Neural cell (in vitro differentiated cells): Measurements from ENCODE around the gene PLA2G4B. TPM values are rescaled to one million over a fixed set of nuclear protein-coding genes. Genes with fewer than 3 reads are reported as not detected.

ENCODE experiments used
- H2AFZ ChIP-seq: fragments of 200-600, 300-800 bp; sonication (generic), shearing (Covaris generic); 2 replicates; pipeline ENCODE4 v1.6.0; 2014; ENCODE audit warnings: low read depth, mild to moderate bottlenecking, antibody characterized with exemption, low read length, moderate library complexity
- H3F3A ChIP-seq: fragments of 200-600 bp; shearing (Covaris generic); 2 replicates; pipeline ENCODE4 v1.6.1; 2016; ENCODE audit warnings: mild to moderate bottlenecking, moderate library complexity, mixed read lengths, antibody characterized with exemption, low read length; ENCODE audit not compliant: insufficient read depth, poor library complexity, severe bottlenecking
- H3K27ac ChIP-seq: fragments of 200-600, 300-800 bp; sonication (generic), shearing (Covaris generic); 2 replicates; pipeline ENCODE4 v1.5.1; 2014; ENCODE audit warnings: mild to moderate bottlenecking, low read length, moderate library complexity
- H3K27me3 ChIP-seq: fragments of 300-800, 200-600 bp; sonication (generic), shearing (Covaris generic); 2 replicates; pipeline ENCODE4 v1.6.0; 2014; ENCODE audit warnings: mild to moderate bottlenecking, low read depth, low read length, moderate library complexity; ENCODE audit not compliant: insufficient read depth
- H3K36me3 ChIP-seq: fragments of 300-800, 200-600 bp; sonication (generic), shearing (Covaris generic); 2 replicates; pipeline ENCODE4 v1.5.1; 2014; ENCODE audit warnings: mild to moderate bottlenecking, antibody characterized with exemption, low read length, moderate library complexity; ENCODE audit not compliant: insufficient read depth
- H3K4me2 ChIP-seq: fragments of 300-800, 200-600 bp; sonication (generic), shearing (Covaris generic); 2 replicates; pipeline ENCODE4 v1.6.0; 2014; ENCODE audit warnings: mild to moderate bottlenecking, low read length
- H3K4me3 ChIP-seq: fragments of 300-800, 200-600 bp; sonication (generic), shearing (Covaris generic); 2 replicates; pipeline ENCODE4 v1.5.1; 2014; ENCODE audit warnings: mild to moderate bottlenecking, low read length, moderate library complexity
- H3K79me2 ChIP-seq: fragments of 200-600 bp; shearing (Covaris generic); replicated peaks from 2 replicates; pipeline ENCODE4 v1.6.0; 2014; ENCODE audit warnings: mild to moderate bottlenecking, low read length, moderate library complexity; ENCODE audit not compliant: insufficient read depth
- H3K9ac ChIP-seq: fragments of 300-800, 200-600 bp; sonication (generic), shearing (Covaris generic); 2 replicates; pipeline ENCODE4 v1.6.1; 2016; ENCODE audit warnings: mild to moderate bottlenecking, low read length, mixed read lengths
- H3K9me2 ChIP-seq: fragments of 200-600 bp; shearing (Covaris generic); 2 replicates; pipeline ENCODE4 v1.6.1; 2016; ENCODE audit warnings: mild to moderate bottlenecking, low read length, mixed read lengths; ENCODE audit not compliant: insufficient read depth
- H3K9me3 ChIP-seq: fragments of 200-600, 300-800 bp; sonication (generic), shearing (Covaris generic); 2 replicates; pipeline ENCODE4 v1.6.1; 2016; ENCODE audit warnings: mild to moderate bottlenecking, mixed run types, low read length, moderate library complexity, mixed read lengths
- H4K20me1 ChIP-seq: fragments of 200-600 bp; shearing (Covaris generic); 2 replicates; pipeline ENCODE4 v1.6.1; 2016; ENCODE audit warnings: mild to moderate bottlenecking, mixed run types; ENCODE audit not compliant: insufficient read depth
- EP300 ChIP-seq: fragments of 450-650 bp; conservative IDR thresholded peaks from 2 replicates; pipeline ENCODE4 v1.6.1; 2014; ENCODE audit warnings: antibody characterized with exemption, mild to moderate bottlenecking, moderate library complexity; ENCODE audit not compliant: poor library complexity, severe bottlenecking
- EZH2 ChIP-seq: fragments of 200-600, 300-800 bp; shearing (Covaris generic), sonication (generic); IDR thresholded peaks from 2 replicates; pipeline ENCODE4 v1.6.1; 2014; ENCODE audit warnings: antibody characterized with exemption, low read length, borderline replicate concordance, mild to moderate bottlenecking; ENCODE audit not compliant: insufficient read depth, poor library complexity, severe bottlenecking
- MXI1 ChIP-seq: fragments of 450-650 bp; conservative IDR thresholded peaks from 2 replicates; pipeline ENCODE4 v1.6.1; 2014; ENCODE audit warnings: antibody characterized with exemption, mild to moderate bottlenecking; ENCODE audit not compliant: poor library complexity, severe bottlenecking
- POLR2AphosphoS5 ChIP-seq: IDR thresholded peaks from 2 replicates; pipeline ENCODE4 v1.6.1; 2012
- RAD21 ChIP-seq: fragments of 450-650 bp; conservative IDR thresholded peaks from 2 replicates; pipeline ENCODE4 v1.6.1; 2014; ENCODE audit warnings: antibody characterized with exemption, mild to moderate bottlenecking, moderate library complexity
- SMC3 ChIP-seq: fragments of 450-650 bp; conservative IDR thresholded peaks from 2 replicates; pipeline ENCODE4 v1.6.1; 2014; ENCODE audit warnings: antibody characterized with exemption, mild to moderate bottlenecking, moderate library complexity; ENCODE audit not compliant: poor library complexity
- TAF1 ChIP-seq: IDR thresholded peaks from 2 replicates; pipeline ENCODE4 v1.6.1; 2012; ENCODE audit warnings: low read depth
- polyA plus RNA-seq: library from polyadenylated mRNA; depleted of rRNA; stranded (reverse); fragments of >200 nt; gene quantifications from 2 replicates; pipeline ENCODE4 v1.2.3, GENCODE V29; 2014
- TF ChIP-seq, protein P1 (sequence below): fragments of 450-650 bp; IDR thresholded peaks from 2 replicates; pipeline ENCODE4 v1.5.1; 2014; ENCODE audit warnings: antibody characterized with exemption, mild to moderate bottlenecking, moderate library complexity; ENCODE audit not compliant: poor library complexity, severe bottlenecking
- TF ChIP-seq, protein P2 (sequence below): IDR thresholded peaks from 2 replicates; pipeline ENCODE4 v1.6.1; 2012; ENCODE audit warnings: borderline replicate concordance

Gene PLA2G4B
- polyA plus RNA-seq, 1 donor from 2014 or later, result 11.3 TPM

DNA sequence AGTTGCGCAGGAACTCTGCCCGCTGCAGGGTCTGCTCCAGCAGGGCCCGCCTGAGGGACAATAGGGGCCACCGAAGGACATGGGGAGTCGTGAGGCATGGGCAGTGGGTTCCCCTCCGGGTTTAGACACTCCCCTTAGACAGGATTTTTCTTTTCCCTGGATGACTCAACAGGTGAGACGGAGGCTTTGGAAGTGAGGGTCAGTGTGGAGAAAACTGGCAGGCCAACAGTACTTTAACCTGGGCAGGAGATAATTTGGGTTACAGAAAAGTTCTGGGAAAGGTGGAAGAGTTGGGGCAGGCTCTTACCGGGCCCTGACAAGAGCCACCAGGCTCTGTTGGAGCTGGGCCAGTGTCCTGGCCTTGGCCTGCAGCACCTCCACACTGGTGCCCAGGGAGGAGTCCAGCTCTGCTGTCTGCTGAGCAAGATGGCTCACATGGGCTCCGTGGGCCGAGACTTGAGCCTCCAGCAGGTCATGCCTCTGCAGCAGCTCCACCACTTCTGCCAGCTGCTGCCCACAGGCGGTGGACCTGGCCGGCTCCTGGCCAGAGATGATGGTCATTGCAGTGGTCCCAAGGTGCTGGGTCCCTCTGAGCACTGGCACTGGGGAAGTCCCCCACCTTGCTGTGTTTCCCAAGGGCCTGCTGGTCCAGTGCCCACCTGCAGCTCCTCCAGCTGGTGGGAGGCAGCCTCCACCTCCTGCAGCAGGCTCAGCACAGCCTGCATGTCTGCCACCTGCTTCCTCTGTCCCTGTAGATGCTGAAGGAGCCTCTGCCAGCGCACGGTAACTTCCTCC, 44.2 kb downstream of the PLA2G4B start:
- H3K4me3 ChIP-seq, result no peak overlapping the region
- H3K4me2 ChIP-seq, result no peak overlapping the region
- H3F3A ChIP-seq, result no peaks in the 10 kb centered on the region
- H3K27ac ChIP-seq, result no peak overlapping the region
- TF ChIP-seq, protein P1, sequence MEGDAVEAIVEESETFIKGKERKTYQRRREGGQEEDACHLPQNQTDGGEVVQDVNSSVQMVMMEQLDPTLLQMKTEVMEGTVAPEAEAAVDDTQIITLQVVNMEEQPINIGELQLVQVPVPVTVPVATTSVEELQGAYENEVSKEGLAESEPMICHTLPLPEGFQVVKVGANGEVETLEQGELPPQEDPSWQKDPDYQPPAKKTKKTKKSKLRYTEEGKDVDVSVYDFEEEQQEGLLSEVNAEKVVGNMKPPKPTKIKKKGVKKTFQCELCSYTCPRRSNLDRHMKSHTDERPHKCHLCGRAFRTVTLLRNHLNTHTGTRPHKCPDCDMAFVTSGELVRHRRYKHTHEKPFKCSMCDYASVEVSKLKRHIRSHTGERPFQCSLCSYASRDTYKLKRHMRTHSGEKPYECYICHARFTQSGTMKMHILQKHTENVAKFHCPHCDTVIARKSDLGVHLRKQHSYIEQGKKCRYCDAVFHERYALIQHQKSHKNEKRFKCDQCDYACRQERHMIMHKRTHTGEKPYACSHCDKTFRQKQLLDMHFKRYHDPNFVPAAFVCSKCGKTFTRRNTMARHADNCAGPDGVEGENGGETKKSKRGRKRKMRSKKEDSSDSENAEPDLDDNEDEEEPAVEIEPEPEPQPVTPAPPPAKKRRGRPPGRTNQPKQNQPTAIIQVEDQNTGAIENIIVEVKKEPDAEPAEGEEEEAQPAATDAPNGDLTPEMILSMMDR, result no peak
- TF ChIP-seq EZH2, result no peak
- TF ChIP-seq TAF1, result no peak
- no peak for TF ChIP-seq POLR2AphosphoS5
- TF ChIP-seq RAD21, result no peak
- no peak for TF ChIP-seq EP300
- TF ChIP-seq MXI1, result no peak
- TF ChIP-seq SMC3, result no peak
- TF ChIP-seq, protein P2, sequence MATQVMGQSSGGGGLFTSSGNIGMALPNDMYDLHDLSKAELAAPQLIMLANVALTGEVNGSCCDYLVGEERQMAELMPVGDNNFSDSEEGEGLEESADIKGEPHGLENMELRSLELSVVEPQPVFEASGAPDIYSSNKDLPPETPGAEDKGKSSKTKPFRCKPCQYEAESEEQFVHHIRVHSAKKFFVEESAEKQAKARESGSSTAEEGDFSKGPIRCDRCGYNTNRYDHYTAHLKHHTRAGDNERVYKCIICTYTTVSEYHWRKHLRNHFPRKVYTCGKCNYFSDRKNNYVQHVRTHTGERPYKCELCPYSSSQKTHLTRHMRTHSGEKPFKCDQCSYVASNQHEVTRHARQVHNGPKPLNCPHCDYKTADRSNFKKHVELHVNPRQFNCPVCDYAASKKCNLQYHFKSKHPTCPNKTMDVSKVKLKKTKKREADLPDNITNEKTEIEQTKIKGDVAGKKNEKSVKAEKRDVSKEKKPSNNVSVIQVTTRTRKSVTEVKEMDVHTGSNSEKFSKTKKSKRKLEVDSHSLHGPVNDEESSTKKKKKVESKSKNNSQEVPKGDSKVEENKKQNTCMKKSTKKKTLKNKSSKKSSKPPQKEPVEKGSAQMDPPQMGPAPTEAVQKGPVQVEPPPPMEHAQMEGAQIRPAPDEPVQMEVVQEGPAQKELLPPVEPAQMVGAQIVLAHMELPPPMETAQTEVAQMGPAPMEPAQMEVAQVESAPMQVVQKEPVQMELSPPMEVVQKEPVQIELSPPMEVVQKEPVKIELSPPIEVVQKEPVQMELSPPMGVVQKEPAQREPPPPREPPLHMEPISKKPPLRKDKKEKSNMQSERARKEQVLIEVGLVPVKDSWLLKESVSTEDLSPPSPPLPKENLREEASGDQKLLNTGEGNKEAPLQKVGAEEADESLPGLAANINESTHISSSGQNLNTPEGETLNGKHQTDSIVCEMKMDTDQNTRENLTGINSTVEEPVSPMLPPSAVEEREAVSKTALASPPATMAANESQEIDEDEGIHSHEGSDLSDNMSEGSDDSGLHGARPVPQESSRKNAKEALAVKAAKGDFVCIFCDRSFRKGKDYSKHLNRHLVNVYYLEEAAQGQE, result no peak
- no peaks in the 10 kb centered on the region for H4K20me1 ChIP-seq
- no peaks in the 10 kb centered on the region for H3K79me2 ChIP-seq
- H3K9me2 ChIP-seq, result no peaks in the 10 kb centered on the region
- H3K9ac ChIP-seq, result no peak overlapping the region
- peaks cover 27% of the 10 kb centered on the region for H3K27me3 ChIP-seq
- H2AFZ ChIP-seq, result no peak overlapping the region
- H3K9me3 ChIP-seq, result no peaks in the 10 kb centered on the region
- no peaks in the 10 kb centered on the region for H3K36me3 ChIP-seq

DNA sequence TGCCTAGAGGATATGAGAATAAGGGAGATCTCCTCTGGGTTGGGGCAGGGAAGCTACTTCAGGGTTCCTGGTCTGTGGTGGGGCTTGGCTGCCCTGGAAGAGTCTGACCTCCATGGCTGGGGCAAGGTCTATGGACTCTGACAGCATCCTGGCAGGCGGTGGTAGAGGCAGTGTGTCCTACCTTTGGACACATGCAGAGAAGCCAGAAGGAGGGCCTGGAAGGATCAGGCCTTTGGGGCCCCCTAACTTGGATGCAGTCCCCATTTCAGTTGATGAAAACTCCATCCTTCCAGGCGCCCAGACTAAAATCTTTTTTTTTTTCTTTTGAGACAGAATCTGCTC, 44.8 kb downstream of the PLA2G4B start:
- Histone ChIP-seq H3K79me2 (no peaks in the 10 kb centered on the region), H3K36me3 (no peaks in the 10 kb centered on the region), H3K27ac (no peak overlapping the region), H3K9ac (no peak overlapping the region), H3K9me2 (no peaks in the 10 kb centered on the region), H4K20me1 (no peaks in the 10 kb centered on the region), H3K9me3 (no peaks in the 10 kb centered on the region), H3K4me3 (no peak overlapping the region), H3K4me2 (no peak overlapping the region), H2AFZ (no peak overlapping the region), H3F3A (no peaks in the 10 kb centered on the region), H3K27me3 (peaks cover 27% of the 10 kb centered on the region)
- TF ChIP-seq EP300 (no peak), POLR2AphosphoS5 (no peak), RAD21 (no peak), SMC3 (no peak), EZH2 (no peak), TAF1 (no peak), MXI1 (no peak)
- TF ChIP-seq, protein P2, result no peak
- TF ChIP-seq, protein P1, result no peak
